ENCODE results near the gene IFT43.

IFT43 gene

DNA sequence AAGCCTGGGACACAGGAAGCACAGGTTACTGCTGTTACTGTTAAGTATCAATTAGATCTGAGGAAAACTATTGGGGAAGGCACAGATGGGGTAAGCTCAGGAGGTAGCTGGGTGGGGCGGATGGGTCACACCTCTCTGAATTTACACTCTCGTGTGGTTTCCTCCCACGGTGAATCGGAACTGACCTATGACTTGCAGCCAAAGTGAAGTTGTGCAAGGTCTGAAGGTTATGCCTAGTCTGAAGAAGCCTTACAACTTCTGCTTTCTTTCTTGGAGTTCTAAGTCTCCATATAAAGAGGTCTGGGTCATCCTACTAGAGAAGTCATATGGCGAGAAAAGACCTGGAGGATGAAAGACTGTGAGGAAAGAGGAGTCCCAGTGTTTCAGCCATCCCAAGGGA, 140.5 kb downstream of the IFT43 start:
- in situ Hi-C loops (cut with MboI; ENCODE audit: low pct_unique_long_range_greater_than_20kb, low sequenced_read_pairs, unreplicated experiment): no loop called here
- TF ChIP-seq, protein P1, sequence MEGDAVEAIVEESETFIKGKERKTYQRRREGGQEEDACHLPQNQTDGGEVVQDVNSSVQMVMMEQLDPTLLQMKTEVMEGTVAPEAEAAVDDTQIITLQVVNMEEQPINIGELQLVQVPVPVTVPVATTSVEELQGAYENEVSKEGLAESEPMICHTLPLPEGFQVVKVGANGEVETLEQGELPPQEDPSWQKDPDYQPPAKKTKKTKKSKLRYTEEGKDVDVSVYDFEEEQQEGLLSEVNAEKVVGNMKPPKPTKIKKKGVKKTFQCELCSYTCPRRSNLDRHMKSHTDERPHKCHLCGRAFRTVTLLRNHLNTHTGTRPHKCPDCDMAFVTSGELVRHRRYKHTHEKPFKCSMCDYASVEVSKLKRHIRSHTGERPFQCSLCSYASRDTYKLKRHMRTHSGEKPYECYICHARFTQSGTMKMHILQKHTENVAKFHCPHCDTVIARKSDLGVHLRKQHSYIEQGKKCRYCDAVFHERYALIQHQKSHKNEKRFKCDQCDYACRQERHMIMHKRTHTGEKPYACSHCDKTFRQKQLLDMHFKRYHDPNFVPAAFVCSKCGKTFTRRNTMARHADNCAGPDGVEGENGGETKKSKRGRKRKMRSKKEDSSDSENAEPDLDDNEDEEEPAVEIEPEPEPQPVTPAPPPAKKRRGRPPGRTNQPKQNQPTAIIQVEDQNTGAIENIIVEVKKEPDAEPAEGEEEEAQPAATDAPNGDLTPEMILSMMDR (IDR thresholded peaks at IDR 0.05; ENCODE audit: extremely low read depth, insufficient read depth, missing control alignments): no peak
- no peak for DNase-seq (ENCODE audit: low spot score)

DNA sequence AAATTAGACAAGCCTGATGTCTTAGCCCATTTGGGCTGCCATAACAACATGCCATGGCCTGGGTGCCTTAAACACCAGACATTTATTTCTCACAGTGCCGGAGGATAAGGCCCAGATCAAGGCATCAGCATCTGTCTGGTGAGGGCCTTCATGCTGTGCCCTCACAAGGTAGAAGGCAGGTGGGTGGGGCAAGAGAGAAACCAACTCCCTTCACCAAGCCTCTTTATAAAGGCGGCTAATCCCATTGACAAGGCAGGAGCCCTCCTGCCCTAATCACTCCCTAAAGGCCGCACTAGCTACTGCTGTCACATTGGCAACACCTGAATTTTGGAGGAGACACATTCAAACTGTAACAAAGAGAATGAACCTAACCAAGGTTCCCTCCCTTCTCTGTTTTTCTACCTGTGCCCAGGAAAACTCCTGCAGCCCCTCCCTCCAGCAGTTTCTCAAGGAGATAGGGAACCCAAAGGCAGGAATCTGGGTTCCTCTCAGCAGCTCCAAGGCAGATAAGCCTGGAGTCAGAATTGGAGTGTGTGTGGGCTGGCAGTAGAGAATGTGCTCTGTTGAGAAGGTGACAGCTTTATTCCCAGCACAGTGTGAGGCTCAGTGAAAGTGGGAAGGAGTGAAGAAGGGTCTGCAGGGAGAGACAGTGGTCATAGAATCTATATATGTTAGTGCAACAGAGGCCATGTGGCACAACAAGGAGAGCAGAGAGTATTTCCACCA, 144.5 kb downstream of the IFT43 start:
- in situ Hi-C loops (cut with MboI; ENCODE audit: low pct_unique_long_range_greater_than_20kb, low sequenced_read_pairs, unreplicated experiment): no loop called here
- TF ChIP-seq, protein P1 (IDR thresholded peaks at IDR 0.05; ENCODE audit: extremely low read depth, insufficient read depth, missing control alignments): no peak
- no peak for DNase-seq (ENCODE audit: low spot score)

DNA sequence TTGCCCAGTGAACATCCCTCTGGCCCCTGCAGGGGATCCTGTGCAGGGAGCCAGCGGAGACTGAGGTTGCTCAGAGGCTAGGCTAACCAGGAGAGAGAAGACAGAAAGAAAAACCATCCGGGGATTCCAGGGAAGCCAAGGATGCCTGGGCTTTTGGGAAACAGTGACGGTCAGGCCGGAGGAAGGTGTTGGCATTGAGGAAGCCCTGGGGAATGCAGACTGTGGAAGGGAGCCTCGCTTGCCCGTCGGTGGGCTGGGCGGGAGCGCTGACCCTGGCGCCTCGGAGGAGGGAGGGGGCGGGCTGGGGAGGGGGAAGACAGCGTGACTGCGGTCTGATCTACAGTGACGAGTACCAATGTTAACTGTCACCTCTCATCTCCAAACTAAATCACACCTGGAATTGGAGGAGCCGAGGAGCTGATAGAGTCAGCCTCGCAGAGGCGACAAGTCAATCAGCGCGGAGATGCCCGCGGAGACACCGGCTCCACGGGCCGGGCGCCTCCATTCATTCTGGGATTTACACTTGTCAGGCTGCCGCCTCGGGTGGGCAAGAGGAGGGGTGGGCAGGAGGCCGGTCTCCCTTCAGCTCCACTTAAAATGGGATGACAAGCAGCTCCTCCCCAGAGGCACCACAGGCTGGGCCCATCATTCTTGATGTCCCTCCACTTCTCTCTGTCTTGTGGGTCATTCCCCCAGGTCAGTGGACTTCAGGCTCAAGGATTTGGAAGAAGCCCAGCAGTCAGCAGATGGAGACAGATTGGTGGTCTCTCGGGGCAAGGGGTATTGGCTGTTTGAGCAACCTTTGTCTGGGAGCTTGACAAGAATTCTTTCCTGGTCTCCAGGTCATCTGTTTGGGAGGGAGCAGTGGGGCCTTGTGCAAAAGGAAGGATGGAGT, 145.8 kb downstream of the IFT43 start:
- no peak for DNase-seq (ENCODE audit: low spot score)
- TF ChIP-seq, protein P1 (IDR thresholded peaks at IDR 0.05; ENCODE audit: extremely low read depth, insufficient read depth, missing control alignments): no peak
- in situ Hi-C loops (cut with MboI; ENCODE audit: low pct_unique_long_range_greater_than_20kb, low sequenced_read_pairs, unreplicated experiment): no loop called here

DNA sequence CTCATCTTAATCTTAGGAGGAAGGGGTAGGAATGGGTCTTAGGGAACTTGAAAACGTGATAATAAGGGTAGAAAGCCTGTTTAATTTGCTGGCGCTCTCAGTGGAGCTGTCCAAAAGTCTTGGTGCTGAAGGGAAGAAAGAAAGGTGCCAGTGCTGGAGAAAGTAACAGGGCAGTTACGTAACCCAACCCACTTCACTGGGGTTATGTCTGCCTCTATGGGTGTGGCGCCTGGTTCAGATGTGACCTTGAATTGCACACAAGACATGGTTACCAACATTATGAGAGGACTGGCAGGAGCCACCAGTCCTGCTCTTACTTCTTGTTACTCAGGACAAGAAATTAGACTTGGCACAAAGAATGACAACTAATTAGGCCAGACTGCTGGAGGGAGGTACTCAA, 147.5 kb downstream of the IFT43 start:
- peak; percentile 61 for DNase-seq (ENCODE audit: low spot score)
- in situ Hi-C loops (cut with MboI; ENCODE audit: low pct_unique_long_range_greater_than_20kb, low sequenced_read_pairs, unreplicated experiment): no loop called here
- TF ChIP-seq, protein P1 (IDR thresholded peaks at IDR 0.05; ENCODE audit: extremely low read depth, insufficient read depth, missing control alignments): no peak

Data from GM13977 (cell line).